Uterus (tissue), 2 donors: Measurements from ENCODE around the gene GLCE.

Experiments
- POLR2A ChIP-seq, 2 donors: fragments of 450-650 bp; IDR thresholded peaks; one replicate each; pipeline ENCODE4 v1.6.1; 2016; ENCODE audit warnings: antibody characterized with exemption in 2 of 2, mild to moderate bottlenecking in 1 of 2, moderate library complexity in 1 of 2
- TF ChIP-seq, protein P1 (sequence below), 4 experiments: fragments of 200-600 bp in 2 of 4; fragments of 450-650 bp in 2 of 4; sonication (generic) in 2 of 4; IDR thresholded peaks; one replicate each; pipeline ENCODE4 v1.5.1; 2016 to 2019; ENCODE audit warnings: antibody characterized with exemption in 4 of 4, mild to moderate bottlenecking in 2 of 4, moderate library complexity in 1 of 4

DNA sequence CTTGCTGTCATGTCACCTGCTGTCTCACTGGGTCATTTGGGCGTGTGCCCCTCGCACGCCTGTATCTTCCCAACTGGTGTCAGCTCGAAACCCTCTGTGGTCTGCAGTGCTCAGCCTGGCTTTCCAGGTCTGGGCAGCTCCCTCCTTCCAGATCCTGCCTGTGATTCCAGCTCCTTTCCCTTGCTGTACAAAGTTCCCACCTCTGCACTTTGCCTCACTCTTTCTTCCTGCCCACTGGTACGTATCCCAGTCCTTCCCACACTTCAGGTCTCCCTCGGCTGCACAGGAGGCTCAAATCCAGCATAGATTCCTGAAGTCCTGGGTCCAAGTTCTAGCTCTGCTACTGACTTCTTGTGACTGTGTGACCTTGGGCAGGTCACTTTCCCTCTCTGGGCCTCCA is 136.2 kb downstream of the GLCE start:
- TF ChIP-seq, protein P1, sequence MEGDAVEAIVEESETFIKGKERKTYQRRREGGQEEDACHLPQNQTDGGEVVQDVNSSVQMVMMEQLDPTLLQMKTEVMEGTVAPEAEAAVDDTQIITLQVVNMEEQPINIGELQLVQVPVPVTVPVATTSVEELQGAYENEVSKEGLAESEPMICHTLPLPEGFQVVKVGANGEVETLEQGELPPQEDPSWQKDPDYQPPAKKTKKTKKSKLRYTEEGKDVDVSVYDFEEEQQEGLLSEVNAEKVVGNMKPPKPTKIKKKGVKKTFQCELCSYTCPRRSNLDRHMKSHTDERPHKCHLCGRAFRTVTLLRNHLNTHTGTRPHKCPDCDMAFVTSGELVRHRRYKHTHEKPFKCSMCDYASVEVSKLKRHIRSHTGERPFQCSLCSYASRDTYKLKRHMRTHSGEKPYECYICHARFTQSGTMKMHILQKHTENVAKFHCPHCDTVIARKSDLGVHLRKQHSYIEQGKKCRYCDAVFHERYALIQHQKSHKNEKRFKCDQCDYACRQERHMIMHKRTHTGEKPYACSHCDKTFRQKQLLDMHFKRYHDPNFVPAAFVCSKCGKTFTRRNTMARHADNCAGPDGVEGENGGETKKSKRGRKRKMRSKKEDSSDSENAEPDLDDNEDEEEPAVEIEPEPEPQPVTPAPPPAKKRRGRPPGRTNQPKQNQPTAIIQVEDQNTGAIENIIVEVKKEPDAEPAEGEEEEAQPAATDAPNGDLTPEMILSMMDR (IDR thresholded peaks at IDR 0.05): no peak
- TF ChIP-seq POLR2A (IDR thresholded peaks at IDR 0.05): no peak
